CD4-positive, alpha-beta T cell treated with Interleukin-15 for 4 hours (primary cell): ENCODE measurements around the gene B3GLCT.

Experiments used
- DNase-seq: peaks from one replicate; pipeline ENCODE4 v3.0.0-alpha.2; 2020; ENCODE audit warnings: low spot score

Gene B3GLCT

GRCh38 chr13:31350560-31350959 is 150.8 kb downstream of the B3GLCT start:
- no peak for DNase-seq

- no peak for DNase-seq
These were observed 151.6 kb downstream of the B3GLCT start for GRCh38 chr13:31351376-31351775.

- DNase-seq = no peak
These were observed 152.7 kb downstream of the B3GLCT start for GRCh38 chr13:31352467-31352866.

GRCh38 chr13:31355001-31355400 is 155.2 kb downstream of the B3GLCT start:
- no peak for DNase-seq

GRCh38 chr13:31356991-31357390 is 157.2 kb downstream of the B3GLCT start:
- no peak for DNase-seq

- no peak for DNase-seq
These were observed 157.8 kb downstream of the B3GLCT start for GRCh38 chr13:31357581-31357980.

- no peak for DNase-seq
These were observed 161.9 kb downstream of the B3GLCT start for GRCh38 chr13:31361673-31362072.

GRCh38 chr13:31365630-31366029 is 165.9 kb downstream of the B3GLCT start:
- no peak for DNase-seq

GRCh38 chr13:31367410-31367809 is 167.6 kb downstream of the B3GLCT start:
- DNase-seq = no peak

- no peak for DNase-seq
These were observed 169.4 kb downstream of the B3GLCT start for GRCh38 chr13:31369213-31369612.

GRCh38 chr13:31372454-31372853 is 172.7 kb downstream of the B3GLCT start:
- no peak for DNase-seq

- no peak for DNase-seq
These were observed 174.9 kb downstream of the B3GLCT start for GRCh38 chr13:31374682-31375081.

GRCh38 chr13:31377946-31378345 is 178.2 kb downstream of the B3GLCT start:
- no peak for DNase-seq

GRCh38 chr13:31380715-31381114 is 180.9 kb downstream of the B3GLCT start:
- no peak for DNase-seq
